Esophagus squamous epithelium (tissue), 5 donors: ENCODE measurements around the gene JUND. TPM values are rescaled to one million over a fixed set of nuclear protein-coding genes. Genes with fewer than 3 reads are reported as not detected.
A peak's percentile ranks its signal among the peaks of the same experiment; 100 is the strongest.

Experiments used
- DNase-seq: peaks from one replicate; lab custom pipeline; 2025; lab: John Stamatoyannopoulos, UW
- H3K27ac ChIP-seq, 4 donors: fragments of 200-600 bp; sonication (generic); one replicate each; pipeline ENCODE4 v1.5.1; 2016 to 2019; ENCODE audit warnings: mild to moderate bottlenecking in 1 of 4
- H3K27me3 ChIP-seq, 4 donors: fragments of 200-600 bp; sonication (generic); 1 replicate in 3 of 4; 2 replicates in 1 of 4; pipeline versions ENCODE4 v1.5.1 to v1.6.0; 2017 to 2021; ENCODE audit warnings: antibody characterized with exemption in 1 of 4
- H3K36me3 ChIP-seq, 3 donors: fragments of 200-600 bp; sonication (generic); one replicate each; pipeline ENCODE4 v1.5.1; 2016 to 2019
- H3K4me1 ChIP-seq, 3 donors: fragments of 200-600 bp; sonication (generic); one replicate each; pipeline ENCODE4 v1.5.1; 2017 to 2019
- H3K4me3 ChIP-seq, 4 donors: fragments of 200-600 bp; sonication (generic); 1 replicate in 3 of 4; 2 replicates in 1 of 4; pipeline ENCODE4 v1.5.1; 2016 to 2019; ENCODE audit warnings: mild to moderate bottlenecking in 2 of 4, moderate library complexity in 1 of 4
- H3K9me3 ChIP-seq, 3 donors: fragments of 200-600 bp; sonication (generic); one replicate each; pipeline ENCODE4 v1.5.1; 2016 to 2019
- CTCF ChIP-seq, 6 experiments: fragments of 450-650 bp in 4 of 6; fragments of 200-600 bp in 2 of 6; sonication (generic) in 2 of 6; IDR thresholded peaks; one replicate each; pipeline ENCODE4 v1.5.1; 2016 to 2019; ENCODE audit warnings: antibody characterized with exemption in 6 of 6, mild to moderate bottlenecking in 4 of 6, moderate library complexity in 4 of 6
- POLR2A ChIP-seq, 4 donors: fragments of 450-650 bp; IDR thresholded peaks; one replicate each; pipeline ENCODE4 v1.6.1; 2017; ENCODE audit warnings: antibody characterized with exemption in 4 of 4, mild to moderate bottlenecking in 4 of 4, moderate library complexity in 3 of 4
- WGBS, 2 donors: methylation state at CpG; one replicate each; pipeline ENCODE4 v1.1.5; 2018; 5-methylcytosine and 5-hydroxymethylcytosine counted together
- intact Hi-C: fragments of 100-400 bp; cut with DNase I; formaldehyde crosslinking; loops from one replicate; pipeline ENCODE4 v1.15.0; 2022
- total RNA-seq, 4 donors: library from RNA; depleted of rRNA; stranded (reverse); fragments of >200 nt; gene quantifications; one replicate each; pipeline ENCODE4 v1.1.0, GENCODE V29; 2016
- donor health status: DM: yes; HTN: yes; CAD: no.

The JUND gene
- total RNA-seq, result 100 to 1,000 TPM in 3 of 4 donors, 10 to 100 TPM in 1; 71.7 to 192 (median 166) TPM

GRCh38 chr19:18281082-18282020 is at the start of gene JUND:
TSS of gene JUND (minus strand) at chr19:18281622. CDS start at chr19:18281484, 138 bp downstream.
- peaks cover 16 to 63% (median 31%) of the 10 kb centered on the region in 3 donors for H3K4me1 ChIP-seq
- H3K4me3 ChIP-seq, result peak within 1 kb of the TSS; percentile 85 to 99 (median 96)
- peak within 1 kb of the TSS; percentile 100 for H3K27ac ChIP-seq
- intact Hi-C loops, result loop anchor here (2.0 kb wide), 1 partner anchor 41 kb away; the partner anchor contains the start of gene LSM4
- peaks cover 0 to 25% (median 6%) of the 10 kb centered on the region in 3 donors for H3K36me3 ChIP-seq
- H3K27me3 ChIP-seq, result no peaks in the 10 kb centered on the region
- DNase-seq, result peak; percentile 85
- no peaks in the 10 kb centered on the region for H3K9me3 ChIP-seq
- WGBS, 2 donors, result no CpG with 5 or more reads among the region's 138 CpGs
- TF ChIP-seq POLR2A (IDR thresholded peaks at IDR 0.05) (peak in 3 of 4 donors; percentile 98 to 99 (median 99)), CTCF (IDR thresholded peaks at IDR 0.05) (peak in 2 of 6 experiments; percentile 3 to 16)

- intact Hi-C loops, result no loop called here
- H3K4me3 ChIP-seq, result no peak overlapping the region
- H3K36me3 ChIP-seq, result no peaks in the 10 kb centered on the region
- H3K27me3 ChIP-seq, result no peaks in the 10 kb centered on the region
- no peak for TF ChIP-seq CTCF (IDR thresholded peaks at IDR 0.05)
- no peak for TF ChIP-seq POLR2A (IDR thresholded peaks at IDR 0.05)
- no peaks in the 10 kb centered on the region for H3K9me3 ChIP-seq
- no peak for DNase-seq
- WGBS, 2 donors, result 82 to 83% methylated on average over 9 of the region's 9 CpGs
- peaks cover 7 to 16% (median 11%) of the 10 kb centered on the region in 3 donors for H3K4me1 ChIP-seq
- H3K27ac ChIP-seq, result no peak overlapping the region
These were observed 49.4 kb upstream of the JUND start for GRCh38 chr19:18330868-18331267.

- intact Hi-C loops, result no loop called here
- H3K4me1 ChIP-seq, result peaks cover 10 to 21% (median 14%) of the 10 kb centered on the region in 3 donors
- 52 to 83% methylated on average over 2 to 3 of the region's 6 CpGs for WGBS, 2 donors
- H3K27ac ChIP-seq, result peak overlapping the region; percentile 17 to 66 (median 59)
- no peaks in the 10 kb centered on the region for H3K9me3 ChIP-seq
- no peak for TF ChIP-seq POLR2A (IDR thresholded peaks at IDR 0.05)
- TF ChIP-seq CTCF (IDR thresholded peaks at IDR 0.05), result no peak
- DNase-seq, result no peak
- peak overlapping the region in 3 of 4 donors; percentile 11 to 58 (median 23) for H3K4me3 ChIP-seq
- H3K36me3 ChIP-seq, result no peaks in the 10 kb centered on the region
- no peaks in the 10 kb centered on the region for H3K27me3 ChIP-seq
These were observed 47.6 kb upstream of the JUND start for GRCh38 chr19:18329035-18329376.

GRCh38 chr19:18328340-18329034 is 47.1 kb upstream of the JUND start:
- WGBS, 2 donors, result 1 to 4% methylated on average over 6 to 9 of the region's 9 CpGs
- Histone ChIP-seq H3K27ac (peak overlapping the region in 3 of 4 donors; percentile 57 to 66 (median 61)), H3K4me3 (peak overlapping the region in 3 of 4 donors; percentile 11 to 58 (median 23)), H3K36me3 (no peaks in the 10 kb centered on the region), H3K4me1 (peaks cover 14 to 26% (median 19%) of the 10 kb centered on the region in 3 donors), H3K9me3 (no peaks in the 10 kb centered on the region), H3K27me3 (no peaks in the 10 kb centered on the region)
- intact Hi-C loops, result no loop called here
- TF ChIP-seq POLR2A (IDR thresholded peaks at IDR 0.05) (peak in 1 of 4 donors; percentile 30), CTCF (IDR thresholded peaks at IDR 0.05) (peak; percentile 93 to 99 (median 98))
- DNase-seq, result peak; percentile 58
